Loucy (cell line): ENCODE data around the gene KLHDC3.

ENCODE experiments used
- H2AFZ ChIP-seq: fragments of 200-600 bp; sonication (generic); 2 replicates; pipeline ENCODE4 v1.6.0; 2016; ENCODE audit warnings: antibody characterized with exemption, mild to moderate bottlenecking, low read length, moderate library complexity
- H3F3A ChIP-seq: fragments of 200-600 bp; 2 replicates; pipeline ENCODE4 v1.6.0; 2016; ENCODE audit warnings: antibody characterized with exemption, low read depth, mild to moderate bottlenecking
- H3K27me3 ChIP-seq: fragments of 200-600 bp; sonication (generic); 2 replicates; pipeline ENCODE4 v1.6.1; 2014; ENCODE audit warnings: low read length, mild to moderate bottlenecking; ENCODE audit not compliant: insufficient read depth, poor library complexity, severe bottlenecking
- H3K36me3 ChIP-seq: fragments of 200-600 bp; sonication (generic); 2 replicates; pipeline ENCODE4 v1.6.1; 2016; ENCODE audit warnings: low read length; ENCODE audit not compliant: insufficient read depth
- H3K4me1 ChIP-seq: fragments of 200-600 bp; sonication (generic); 2 replicates; pipeline ENCODE4 v1.5.1; 2014; ENCODE audit warnings: low read length, mild to moderate bottlenecking; ENCODE audit not compliant: insufficient read depth, poor library complexity, severe bottlenecking
- H3K4me2 ChIP-seq: fragments of 200-600 bp; sonication (generic); 2 replicates; pipeline ENCODE4 v1.6.0; 2014; ENCODE audit warnings: antibody characterized with exemption, low read length, low read depth, mild to moderate bottlenecking; ENCODE audit not compliant: poor library complexity, severe bottlenecking
- H3K4me3 ChIP-seq: fragments of 200-600 bp; sonication (generic); 2 replicates; pipeline ENCODE4 v1.5.1; 2014; ENCODE audit warnings: low read length, mild to moderate bottlenecking, mixed read lengths; ENCODE audit not compliant: poor library complexity, severe bottlenecking
- H3K79me2 ChIP-seq: fragments of 200-600 bp; sonication (generic); 2 replicates; pipeline ENCODE4 v1.6.1; 2014; ENCODE audit warnings: low read length; ENCODE audit not compliant: insufficient read depth
- H3K9ac ChIP-seq: fragments of 200-600 bp; sonication (generic); 2 replicates; pipeline ENCODE4 v1.6.0; 2014; ENCODE audit warnings: mild to moderate bottlenecking, low read depth, low read length, moderate library complexity; ENCODE audit not compliant: poor library complexity, severe bottlenecking
- H3K9me2 ChIP-seq: fragments of 200-600 bp; sonication (generic); replicated peaks from 2 replicates; pipeline ENCODE4 v1.6.1; 2016; ENCODE audit warnings: low read depth, low read length, mixed read lengths
- H3K9me3 ChIP-seq: fragments of 200-600 bp; sonication (generic); 2 replicates; pipeline ENCODE4 v1.6.1; 2014; ENCODE audit warnings: mild to moderate bottlenecking, antibody characterized with exemption, low read length, low read depth; ENCODE audit not compliant: insufficient read depth
- H4K20me1 ChIP-seq: fragments of 200-600 bp; sonication (generic); 2 replicates; pipeline ENCODE4 v1.6.0; 2014; ENCODE audit warnings: antibody characterized with exemption, low read length, mild to moderate bottlenecking; ENCODE audit not compliant: insufficient read depth, poor library complexity, severe bottlenecking
- EZH2phosphoT487 ChIP-seq: fragments of 200-600 bp; IDR thresholded peaks from 2 replicates; pipeline ENCODE4 v1.6.1; 2018; ENCODE audit warnings: antibody characterized with exemption, mild to moderate bottlenecking, moderate library complexity, borderline replicate concordance
- TF ChIP-seq, protein P1 (sequence below): fragments of 200-600 bp; sonication (generic); conservative IDR thresholded peaks from 2 replicates; pipeline ENCODE4 v1.5.1; 2014; ENCODE audit warnings: mild to moderate bottlenecking, antibody characterized with exemption, low read length

Gene KLHDC3

DNA sequence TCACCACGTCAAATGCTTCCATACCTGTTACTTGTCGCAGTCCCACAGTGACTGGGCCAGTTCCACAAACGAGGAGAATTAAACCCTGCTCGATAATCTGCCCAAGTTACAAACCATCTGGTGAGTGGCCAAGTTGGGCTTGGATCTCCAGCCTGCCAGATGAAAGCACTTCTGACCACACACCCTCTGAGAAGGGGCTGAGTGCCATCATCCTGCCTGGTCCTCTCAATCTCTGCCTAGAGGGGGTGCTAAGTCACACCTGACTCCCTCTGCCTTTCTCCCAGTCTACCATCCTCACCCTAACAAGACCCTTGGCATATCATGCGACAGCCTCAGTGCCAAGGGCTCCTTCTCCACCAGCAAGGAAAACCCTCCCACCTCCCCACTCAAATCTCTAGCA lies 23.1 kb downstream of the KLHDC3 start:
- no peaks in the 10 kb centered on the region for H3K79me2 ChIP-seq
- no peak overlapping the region for H3K4me3 ChIP-seq
- H3K36me3 ChIP-seq = peaks cover 12% of the 10 kb centered on the region; the same call in 1 of the 2 replicates
- H3K9me3 ChIP-seq = no peaks in the 10 kb centered on the region
- no peak for TF ChIP-seq EZH2phosphoT487
- TF ChIP-seq, protein P1, sequence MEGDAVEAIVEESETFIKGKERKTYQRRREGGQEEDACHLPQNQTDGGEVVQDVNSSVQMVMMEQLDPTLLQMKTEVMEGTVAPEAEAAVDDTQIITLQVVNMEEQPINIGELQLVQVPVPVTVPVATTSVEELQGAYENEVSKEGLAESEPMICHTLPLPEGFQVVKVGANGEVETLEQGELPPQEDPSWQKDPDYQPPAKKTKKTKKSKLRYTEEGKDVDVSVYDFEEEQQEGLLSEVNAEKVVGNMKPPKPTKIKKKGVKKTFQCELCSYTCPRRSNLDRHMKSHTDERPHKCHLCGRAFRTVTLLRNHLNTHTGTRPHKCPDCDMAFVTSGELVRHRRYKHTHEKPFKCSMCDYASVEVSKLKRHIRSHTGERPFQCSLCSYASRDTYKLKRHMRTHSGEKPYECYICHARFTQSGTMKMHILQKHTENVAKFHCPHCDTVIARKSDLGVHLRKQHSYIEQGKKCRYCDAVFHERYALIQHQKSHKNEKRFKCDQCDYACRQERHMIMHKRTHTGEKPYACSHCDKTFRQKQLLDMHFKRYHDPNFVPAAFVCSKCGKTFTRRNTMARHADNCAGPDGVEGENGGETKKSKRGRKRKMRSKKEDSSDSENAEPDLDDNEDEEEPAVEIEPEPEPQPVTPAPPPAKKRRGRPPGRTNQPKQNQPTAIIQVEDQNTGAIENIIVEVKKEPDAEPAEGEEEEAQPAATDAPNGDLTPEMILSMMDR = no peak
- no peaks in the 10 kb centered on the region for H3K27me3 ChIP-seq
- H3K9ac ChIP-seq = no peak overlapping the region
- no peaks in the 10 kb centered on the region for H3K9me2 ChIP-seq
- H4K20me1 ChIP-seq = no peaks in the 10 kb centered on the region
- H3K4me2 ChIP-seq = no peak overlapping the region
- no peaks in the 10 kb centered on the region for H3K4me1 ChIP-seq
- no peak overlapping the region for H2AFZ ChIP-seq
- no peaks in the 10 kb centered on the region for H3F3A ChIP-seq

DNA sequence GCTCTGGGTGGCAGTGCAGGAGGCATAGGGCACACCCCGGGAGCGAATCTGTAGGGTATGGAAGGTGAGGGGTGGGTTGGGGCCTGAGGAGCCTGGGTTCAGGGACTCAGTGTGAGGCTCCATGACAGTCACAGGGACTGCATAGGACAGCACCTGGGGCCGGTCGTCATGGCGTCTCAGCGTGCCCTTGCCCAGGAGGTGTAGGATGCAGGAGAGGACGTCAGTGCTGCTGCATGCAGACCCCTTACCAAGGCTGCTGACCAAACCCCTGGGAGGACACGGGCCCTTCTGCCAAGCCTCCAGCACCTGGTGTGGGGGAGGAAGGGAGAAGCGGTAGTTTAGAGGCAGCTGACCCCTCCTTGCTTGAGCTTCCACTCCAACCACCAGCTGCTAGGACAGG lies 23.7 kb downstream of the KLHDC3 start:
- Histone ChIP-seq H3K9ac (no peak overlapping the region), H3K9me2 (no peaks in the 10 kb centered on the region), H3K4me2 (no peak overlapping the region), H3K4me1 (no peaks in the 10 kb centered on the region), H4K20me1 (no peaks in the 10 kb centered on the region), H3K79me2 (no peaks in the 10 kb centered on the region), H3K36me3 (peaks cover 12% of the 10 kb centered on the region; the same call in 1 of the 2 replicates), H2AFZ (no peak overlapping the region), H3F3A (no peaks in the 10 kb centered on the region), H3K27me3 (no peaks in the 10 kb centered on the region), H3K9me3 (no peaks in the 10 kb centered on the region), H3K4me3 (no peak overlapping the region)
- TF ChIP-seq, protein P1 = no peak
- TF ChIP-seq EZH2phosphoT487 = no peak

DNA sequence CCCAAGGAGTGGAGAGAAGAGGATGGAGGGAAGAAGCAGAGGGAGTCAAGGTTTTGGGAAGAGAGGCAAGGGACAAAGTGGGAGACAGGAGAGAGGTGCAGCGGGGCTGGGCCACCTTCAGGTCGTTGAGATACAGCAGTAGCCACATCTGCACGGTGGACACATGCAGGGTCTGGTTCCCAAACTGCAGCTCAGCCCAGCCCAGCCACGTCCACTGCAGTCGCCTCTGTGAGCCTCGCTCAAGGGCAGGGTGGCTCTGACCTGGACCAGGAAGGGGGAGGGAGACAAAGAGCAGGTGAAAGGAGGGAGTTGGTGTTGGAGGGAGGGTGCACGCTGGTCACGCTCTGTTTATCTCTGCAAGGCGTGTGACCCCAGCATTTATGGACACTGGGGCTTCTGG lies 24.7 kb downstream of the KLHDC3 start:
- Histone ChIP-seq H3F3A (no peaks in the 10 kb centered on the region), H3K9ac (no peak overlapping the region), H3K79me2 (no peaks in the 10 kb centered on the region), H3K4me2 (no peak overlapping the region), H3K36me3 (peaks cover 12% of the 10 kb centered on the region; the same call in 1 of the 2 replicates), H3K27me3 (no peaks in the 10 kb centered on the region), H3K4me1 (no peaks in the 10 kb centered on the region), H3K9me3 (no peaks in the 10 kb centered on the region), H2AFZ (no peak overlapping the region), H4K20me1 (no peaks in the 10 kb centered on the region), H3K4me3 (no peak overlapping the region), H3K9me2 (no peaks in the 10 kb centered on the region)
- TF ChIP-seq, protein P1 = no peak
- no peak for TF ChIP-seq EZH2phosphoT487
